Fibroblast of mammary gland (primary cell): Measurements from ENCODE around the gene CCDC86.

ENCODE experiments used
- DNase-seq: peaks from one replicate; pipeline ENCODE4 v3.0.0-alpha.2; 2010; ENCODE audit warnings: low read depth
- H3K4me3 ChIP-seq: 2 replicates; pipeline ENCODE4 v1.5.1; 2011; ENCODE audit warnings: low read depth, mild to moderate bottlenecking, low read length, moderate library complexity; ENCODE audit not compliant: control insufficient read depth
- TF ChIP-seq, protein P1 (sequence below): conservative IDR thresholded peaks from 2 replicates; pipeline ENCODE4 v1.5.1; 2011; ENCODE audit warnings: low read depth, low read length, inconsistent platforms; ENCODE audit not compliant: control insufficient read depth, insufficient read depth

The CCDC86 gene

DNA sequence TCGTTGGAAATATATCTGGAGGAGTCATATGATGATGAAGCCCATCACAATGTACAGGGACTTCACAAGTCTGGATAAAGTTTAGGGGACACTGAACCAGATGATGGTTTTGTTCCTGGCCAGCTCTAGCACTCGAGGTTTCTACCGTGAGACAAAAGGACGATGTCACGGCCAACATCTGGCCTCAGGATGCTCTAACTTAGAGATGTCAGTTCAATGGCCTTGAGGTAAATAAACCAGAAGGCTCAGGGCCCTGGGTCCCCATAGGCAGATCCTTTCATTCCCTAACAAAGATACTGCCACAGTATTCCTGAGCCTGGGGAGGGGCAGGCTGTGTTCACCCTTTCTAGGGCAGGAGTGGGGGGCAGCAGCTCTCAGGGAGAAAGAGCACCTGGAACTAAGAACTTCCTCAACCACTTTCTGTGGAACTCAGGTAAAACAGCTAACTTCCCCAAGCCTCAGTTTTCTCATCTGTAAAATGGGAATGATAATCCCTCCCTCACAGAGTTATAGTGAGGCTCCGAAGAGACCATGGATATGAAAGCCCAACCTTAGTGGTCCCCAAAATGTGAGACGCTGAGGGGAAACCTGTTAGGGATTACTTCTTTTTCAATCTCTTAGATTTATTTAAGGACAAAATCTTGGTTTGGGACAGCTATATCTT is 38.5 kb upstream of the CCDC86 start:
- no peak for DNase-seq
- TF ChIP-seq, protein P1, sequence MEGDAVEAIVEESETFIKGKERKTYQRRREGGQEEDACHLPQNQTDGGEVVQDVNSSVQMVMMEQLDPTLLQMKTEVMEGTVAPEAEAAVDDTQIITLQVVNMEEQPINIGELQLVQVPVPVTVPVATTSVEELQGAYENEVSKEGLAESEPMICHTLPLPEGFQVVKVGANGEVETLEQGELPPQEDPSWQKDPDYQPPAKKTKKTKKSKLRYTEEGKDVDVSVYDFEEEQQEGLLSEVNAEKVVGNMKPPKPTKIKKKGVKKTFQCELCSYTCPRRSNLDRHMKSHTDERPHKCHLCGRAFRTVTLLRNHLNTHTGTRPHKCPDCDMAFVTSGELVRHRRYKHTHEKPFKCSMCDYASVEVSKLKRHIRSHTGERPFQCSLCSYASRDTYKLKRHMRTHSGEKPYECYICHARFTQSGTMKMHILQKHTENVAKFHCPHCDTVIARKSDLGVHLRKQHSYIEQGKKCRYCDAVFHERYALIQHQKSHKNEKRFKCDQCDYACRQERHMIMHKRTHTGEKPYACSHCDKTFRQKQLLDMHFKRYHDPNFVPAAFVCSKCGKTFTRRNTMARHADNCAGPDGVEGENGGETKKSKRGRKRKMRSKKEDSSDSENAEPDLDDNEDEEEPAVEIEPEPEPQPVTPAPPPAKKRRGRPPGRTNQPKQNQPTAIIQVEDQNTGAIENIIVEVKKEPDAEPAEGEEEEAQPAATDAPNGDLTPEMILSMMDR: no peak
- no peak overlapping the region for H3K4me3 ChIP-seq

DNA sequence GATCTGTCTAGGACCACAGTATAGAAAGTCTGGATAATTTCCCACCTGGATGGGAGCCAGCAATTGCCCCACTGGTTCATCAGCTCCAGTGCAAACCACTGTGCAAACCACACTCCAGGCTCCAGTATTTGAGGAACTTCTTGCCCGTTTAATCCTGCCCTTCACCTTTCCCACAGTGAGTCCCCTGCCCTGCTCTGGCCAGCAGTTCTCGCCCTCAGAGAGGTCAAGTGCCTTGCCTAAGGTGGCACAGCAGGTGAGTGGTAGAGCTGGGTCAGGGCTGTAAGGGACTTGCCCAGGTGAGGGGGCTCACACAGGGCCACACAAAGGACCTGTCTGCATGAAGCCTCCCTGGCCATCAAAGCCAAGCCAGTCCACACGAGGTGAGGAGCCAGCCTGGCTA is 32.7 kb upstream of the CCDC86 start:
- no peak for DNase-seq
- no peak overlapping the region for H3K4me3 ChIP-seq
- TF ChIP-seq, protein P1: no peak

DNA sequence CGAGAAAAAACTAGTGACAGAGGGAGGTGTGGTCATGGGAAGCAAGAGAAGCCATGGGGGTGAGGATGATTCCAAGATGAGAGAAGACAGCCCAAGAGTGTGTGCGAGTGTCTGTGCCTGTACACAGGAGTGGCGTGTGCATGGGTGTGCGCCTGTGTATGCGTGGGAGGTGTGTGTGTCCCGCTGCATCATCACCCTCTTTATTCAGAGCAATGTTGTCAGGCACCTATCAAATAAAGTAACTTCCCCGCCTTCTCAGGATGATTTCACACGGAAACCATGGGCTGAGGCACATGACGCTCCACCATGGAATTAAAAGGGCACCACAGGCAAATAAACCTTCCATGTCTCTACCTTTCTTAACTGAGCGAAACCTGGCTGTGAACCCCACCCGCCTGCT is 32.2 kb upstream of the CCDC86 start:
- H3K4me3 ChIP-seq: no peak overlapping the region
- TF ChIP-seq, protein P1: no peak
- DNase-seq: no peak

DNA sequence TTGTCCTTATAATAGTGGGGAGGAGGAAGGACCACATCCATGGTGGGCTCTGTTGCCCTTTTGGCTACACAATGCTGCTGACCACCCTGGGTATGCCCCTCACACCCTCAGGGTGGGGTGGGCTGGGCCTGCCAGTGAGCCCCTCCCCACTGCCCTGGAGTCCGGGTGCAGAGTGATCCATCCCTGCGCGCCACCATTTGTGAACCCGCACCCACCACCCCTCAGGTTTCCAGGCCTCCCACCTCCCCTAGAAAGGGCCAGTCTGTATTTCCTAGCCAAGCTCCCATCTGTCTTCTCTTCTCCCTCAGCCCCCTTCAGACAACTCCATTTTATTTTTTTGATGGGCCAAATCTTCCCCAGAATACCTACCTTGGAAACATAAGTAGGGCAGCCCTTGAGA is 31.8 kb upstream of the CCDC86 start:
- DNase-seq: no peak
- no peak overlapping the region for H3K4me3 ChIP-seq
- TF ChIP-seq, protein P1: no peak

GRCh38 chr11:60810569-60810968 is 31.3 kb upstream of the CCDC86 start:
- no peak for DNase-seq
- TF ChIP-seq, protein P1: no peak
- no peak overlapping the region for H3K4me3 ChIP-seq

DNA sequence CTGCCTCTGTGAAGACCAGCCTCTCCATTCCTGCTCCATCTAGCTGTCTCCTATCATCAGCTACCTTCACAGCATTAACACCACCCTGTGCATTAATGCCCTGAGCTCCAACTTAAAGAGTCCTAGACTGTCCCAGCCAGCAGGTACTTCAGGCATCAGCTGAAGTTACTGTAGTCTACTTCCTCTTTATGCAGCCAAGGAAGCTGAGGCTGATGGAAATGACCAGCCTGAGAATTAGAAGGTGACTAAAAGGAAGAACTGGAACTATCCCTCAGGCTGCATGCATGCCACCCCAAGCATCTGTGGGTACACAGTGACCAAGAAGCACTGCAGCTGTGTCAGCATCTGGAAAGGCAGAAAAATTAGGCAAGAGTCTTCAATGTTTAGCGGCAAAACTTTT is 28.6 kb upstream of the CCDC86 start:
- no peak for DNase-seq
- TF ChIP-seq, protein P1: no peak
- H3K4me3 ChIP-seq: no peak overlapping the region

GRCh38 chr11:60814112-60814511 is 27.8 kb upstream of the CCDC86 start:
- DNase-seq: no peak
- H3K4me3 ChIP-seq: no peak overlapping the region
- TF ChIP-seq, protein P1: no peak
